NCI-H526 (cell line): ENCODE data around the gene PDE12.

ENCODE experiments used
- DNase-seq, 2 experiments: peaks; one replicate each; lab custom pipeline; 2025; lab: John Stamatoyannopoulos, UW

The PDE12 gene, protein sequence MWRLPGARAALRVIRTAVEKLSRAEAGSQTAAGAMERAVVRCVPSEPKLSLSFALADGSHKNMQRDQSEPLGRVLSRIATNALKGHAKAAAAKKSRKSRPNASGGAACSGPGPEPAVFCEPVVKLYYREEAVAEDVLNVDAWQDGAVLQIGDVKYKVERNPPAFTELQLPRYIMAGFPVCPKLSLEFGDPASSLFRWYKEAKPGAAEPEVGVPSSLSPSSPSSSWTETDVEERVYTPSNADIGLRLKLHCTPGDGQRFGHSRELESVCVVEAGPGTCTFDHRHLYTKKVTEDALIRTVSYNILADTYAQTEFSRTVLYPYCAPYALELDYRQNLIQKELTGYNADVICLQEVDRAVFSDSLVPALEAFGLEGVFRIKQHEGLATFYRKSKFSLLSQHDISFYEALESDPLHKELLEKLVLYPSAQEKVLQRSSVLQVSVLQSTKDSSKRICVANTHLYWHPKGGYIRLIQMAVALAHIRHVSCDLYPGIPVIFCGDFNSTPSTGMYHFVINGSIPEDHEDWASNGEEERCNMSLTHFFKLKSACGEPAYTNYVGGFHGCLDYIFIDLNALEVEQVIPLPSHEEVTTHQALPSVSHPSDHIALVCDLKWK

GRCh38 chr3:57555738-57556458 lies at the start of gene PDE12:
Gene PDE12, plus strand, starts transcription at chr3:57556274. Its CDS starts 106 bp downstream, at chr3:57556380.
- DNase-seq, result peak; percentile 74 to 87

DNA sequence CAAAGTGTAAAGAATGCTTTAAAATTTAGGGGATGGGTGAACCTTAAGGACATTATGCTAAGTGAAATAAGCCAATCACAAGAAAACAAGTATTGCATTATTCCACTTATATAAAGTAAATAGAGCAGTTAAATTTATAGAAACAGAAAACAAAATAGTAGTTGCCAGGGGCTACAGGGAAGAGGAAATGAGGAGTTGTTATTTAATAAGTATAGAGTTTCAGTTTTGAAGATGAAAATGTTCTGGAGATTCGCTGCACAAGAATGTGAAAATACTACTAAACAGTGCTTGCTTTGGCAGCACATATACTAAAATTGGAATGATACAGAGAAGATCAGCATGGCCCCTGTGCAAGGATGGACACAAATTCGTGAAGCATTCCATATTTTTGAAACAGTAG lies 43.9 kb upstream of the PDE12 start:
- no peak for DNase-seq

DNA sequence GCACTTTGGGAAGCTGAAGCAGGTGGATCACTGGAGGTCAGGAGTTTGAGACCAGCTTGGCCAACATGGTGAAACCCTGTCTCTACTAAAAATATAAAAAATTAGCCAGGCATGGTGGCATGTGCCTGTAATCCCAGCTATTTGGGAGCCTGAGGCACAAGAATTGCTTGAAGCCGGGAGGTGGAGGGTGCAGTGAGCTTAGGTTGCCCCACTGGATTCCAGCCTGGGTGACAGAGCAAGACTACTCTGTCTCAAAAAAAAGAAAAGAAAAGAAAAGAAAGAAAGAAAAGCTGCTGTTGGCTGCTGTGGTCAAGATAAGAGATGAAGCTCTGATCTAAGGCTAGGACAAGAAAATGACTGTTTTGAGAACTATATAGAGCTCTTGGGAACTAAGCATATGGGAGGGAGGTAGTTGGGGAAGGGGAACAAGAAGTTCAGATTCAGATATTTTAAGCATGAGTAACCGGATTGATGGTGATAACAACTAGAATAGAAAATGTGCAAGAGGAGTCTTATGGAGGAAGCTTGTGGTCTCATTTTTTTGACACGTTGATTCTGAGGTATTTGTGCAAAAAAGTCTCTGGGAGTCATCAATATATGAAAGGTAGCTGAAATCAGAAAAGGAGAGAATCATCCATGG lies 37.7 kb upstream of the PDE12 start:
- DNase-seq, result no peak

DNA sequence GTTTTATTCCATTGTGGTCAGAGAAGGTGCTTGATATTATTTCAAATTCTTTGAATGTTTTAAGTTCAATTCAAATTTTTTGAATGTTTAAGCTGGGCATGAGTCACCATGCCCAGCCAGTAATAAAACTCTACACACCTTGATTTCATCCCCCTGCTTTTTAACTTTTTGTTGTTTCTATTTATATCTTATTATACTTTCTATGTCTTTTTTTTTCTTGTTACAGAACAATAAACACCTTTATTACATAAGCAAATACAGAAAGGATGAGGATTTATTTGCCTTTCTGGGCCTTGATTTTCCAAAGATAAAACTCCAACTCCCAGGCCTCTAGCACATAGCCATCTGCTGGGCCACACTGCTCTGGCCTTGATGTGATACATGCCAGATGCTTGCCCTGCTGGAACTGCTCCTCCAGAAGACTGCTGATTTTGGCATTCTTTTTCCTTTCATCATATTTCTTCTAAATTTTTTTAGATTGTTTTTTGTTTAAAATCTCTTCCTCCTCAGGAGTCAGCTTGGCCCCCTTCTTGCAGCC lies 25.9 kb upstream of the PDE12 start:
- no peak for DNase-seq

DNA sequence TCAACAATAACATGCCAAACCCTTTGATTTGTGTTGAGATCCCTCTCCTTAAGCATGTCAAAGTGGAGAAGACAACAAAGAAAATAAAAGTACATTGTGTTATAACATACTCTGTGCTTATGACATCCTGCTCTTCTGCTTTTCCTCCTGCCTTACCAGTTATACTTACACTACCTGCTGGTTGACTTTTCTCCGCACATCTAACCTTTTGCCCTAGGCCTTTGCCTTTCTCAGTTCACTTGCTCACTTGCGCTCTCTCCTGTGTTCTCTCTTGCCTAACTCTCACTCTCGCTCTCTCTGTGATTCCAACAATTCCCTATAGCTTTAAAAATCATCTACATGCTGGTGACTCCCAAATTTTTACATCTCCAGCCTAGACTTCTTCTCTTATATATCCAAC lies 17.6 kb upstream of the PDE12 start:
- no peak for DNase-seq

DNA sequence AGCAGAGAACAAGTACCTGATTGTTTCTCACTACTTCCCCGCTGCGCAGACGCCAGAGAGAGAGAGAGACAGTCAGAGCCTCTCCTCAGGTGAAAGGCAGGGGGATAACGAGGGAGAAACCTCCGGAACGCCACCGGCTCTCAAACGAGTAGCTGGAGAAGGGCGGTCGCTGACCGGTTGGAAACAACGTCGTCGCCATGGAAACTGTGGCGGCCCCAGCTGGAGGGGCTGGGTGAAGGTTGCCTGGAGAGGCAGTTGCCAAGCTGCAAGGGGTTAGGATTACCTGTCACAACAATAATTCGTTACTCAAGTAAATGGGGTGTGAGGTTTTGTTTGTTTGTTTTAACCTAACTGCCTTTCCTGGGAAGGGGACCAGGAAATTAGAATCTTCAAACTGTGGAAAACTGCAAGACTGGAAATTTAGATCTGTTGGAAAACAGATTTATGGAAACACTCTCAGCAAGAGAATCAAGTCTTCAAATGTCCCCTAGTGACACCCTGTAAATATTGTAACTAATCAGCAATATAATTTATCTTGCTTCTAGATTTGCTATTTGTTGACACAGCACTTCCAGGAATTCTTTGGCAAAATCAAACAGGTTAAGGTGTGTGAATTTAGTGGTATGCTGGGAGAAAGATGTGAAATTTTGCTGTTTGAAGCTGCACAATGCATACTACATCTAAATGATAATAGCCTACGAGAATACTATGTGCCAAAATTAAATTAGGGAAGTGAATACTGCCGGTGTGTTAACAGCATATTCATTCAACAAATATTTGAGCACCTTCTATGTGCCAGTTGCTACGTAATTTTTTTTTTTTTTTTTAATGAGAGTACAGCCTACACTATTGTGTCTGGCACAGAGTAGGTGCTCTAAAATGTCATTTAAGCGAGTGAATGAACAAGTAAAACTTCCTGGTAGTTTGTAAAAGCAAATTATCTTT lies 11.6 kb upstream of the PDE12 start, which contains the start of gene DNAH12:
TSS of gene DNAH12 (minus strand) at position 164 of the 945 bp plus-strand sequence. CDS start 1,474 bp downstream, outside the sequence.
- DNase-seq, result peak; percentile 77 to 81

DNA sequence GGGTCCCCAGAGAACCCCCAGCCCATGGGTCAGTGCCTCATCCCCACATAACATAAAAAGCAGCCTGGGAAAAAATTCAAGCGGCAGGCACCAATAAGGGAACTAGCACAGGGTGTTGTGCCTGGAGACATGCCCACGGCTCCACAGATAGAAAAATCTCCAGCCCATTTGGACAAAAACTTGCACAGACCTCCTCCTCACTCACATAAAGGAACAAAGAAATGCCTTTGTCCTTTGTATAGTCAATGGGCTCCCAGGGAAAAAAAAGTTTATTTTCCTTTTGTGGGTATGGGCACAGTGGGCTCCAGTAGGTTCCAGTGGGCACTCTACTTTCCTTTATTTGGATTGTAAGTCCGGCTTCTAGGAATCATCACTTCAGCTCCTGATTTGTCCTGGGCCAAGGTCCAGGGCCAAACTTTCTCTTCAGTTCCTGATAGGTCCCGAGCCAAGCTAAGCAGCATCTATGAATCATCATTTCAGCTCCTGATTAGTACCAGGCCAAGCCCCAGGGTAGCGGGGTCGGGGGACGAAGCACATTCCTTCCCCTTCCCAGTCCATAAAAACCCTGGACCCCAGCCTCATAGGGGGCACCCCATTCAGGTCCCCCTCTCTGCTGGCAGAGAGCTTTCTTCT lies 10.3 kb upstream of the PDE12 start:
- no peak for DNase-seq

- DNase-seq, result no peak
Observed at GRCh38 chr3:57546616-57547015, 9.5 kb upstream of the PDE12 start.

DNA sequence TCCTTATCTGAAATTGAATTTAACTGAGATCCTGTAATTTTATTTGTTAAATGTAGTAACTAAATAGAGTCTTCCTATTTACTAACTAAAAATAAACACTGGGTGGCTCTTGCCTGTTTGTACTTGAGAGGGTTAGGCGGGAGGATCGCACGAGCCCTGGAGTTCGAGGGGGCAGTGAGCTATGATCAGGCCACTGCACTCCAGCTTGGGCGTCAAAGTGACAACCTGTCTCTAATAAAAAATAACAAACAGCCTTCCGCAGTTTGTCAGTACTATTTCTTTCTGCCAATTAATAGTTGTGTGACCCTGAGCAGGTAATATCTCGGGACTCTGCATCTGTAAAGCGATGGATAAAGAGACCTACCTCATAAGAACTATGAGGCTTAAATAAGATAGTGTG lies 768 bp upstream of the PDE12 start:
- no peak for DNase-seq

- peak in 1 of 2 experiments; percentile 37 for DNase-seq
Observed at GRCh38 chr3:57556459-57557084, 498 bp downstream of the PDE12 start.

- peak; percentile 8 to 48 for DNase-seq
Observed at GRCh38 chr3:57557085-57557537, 1.0 kb downstream of the PDE12 start.

- no peak for DNase-seq
Observed at GRCh38 chr3:57559526-57559925, 3.5 kb downstream of the PDE12 start.

- no peak for DNase-seq
Observed at GRCh38 chr3:57569859-57570450, 13.9 kb downstream of the PDE12 start.

DNA sequence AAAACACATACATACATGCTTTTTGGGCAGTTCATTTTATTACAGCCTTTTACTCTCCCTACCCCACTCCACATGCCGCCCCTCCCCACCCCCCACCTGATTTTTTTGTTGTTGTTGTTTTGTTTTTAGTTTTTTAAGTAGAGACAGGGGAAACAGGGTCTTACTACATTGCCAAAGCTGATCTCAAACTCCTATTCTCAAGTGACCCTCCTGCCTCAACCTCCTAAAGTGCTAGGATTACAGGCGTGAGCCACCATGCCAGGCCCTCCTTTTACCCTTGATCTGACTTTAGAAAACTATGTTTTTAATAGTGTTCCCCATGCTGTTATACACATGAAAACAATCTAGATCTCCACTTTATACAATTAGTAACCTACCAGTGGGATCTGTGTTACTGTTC lies 14.8 kb downstream of the PDE12 start:
- DNase-seq, result no peak

- DNase-seq, result no peak
Observed at GRCh38 chr3:57572096-57572495, 16.0 kb downstream of the PDE12 start.

GRCh38 chr3:57575966-57576626 lies 20.0 kb downstream of the PDE12 start:
- no peak for DNase-seq

GRCh38 chr3:57577801-57578200 lies 21.7 kb downstream of the PDE12 start:
- DNase-seq, result no peak

DNA sequence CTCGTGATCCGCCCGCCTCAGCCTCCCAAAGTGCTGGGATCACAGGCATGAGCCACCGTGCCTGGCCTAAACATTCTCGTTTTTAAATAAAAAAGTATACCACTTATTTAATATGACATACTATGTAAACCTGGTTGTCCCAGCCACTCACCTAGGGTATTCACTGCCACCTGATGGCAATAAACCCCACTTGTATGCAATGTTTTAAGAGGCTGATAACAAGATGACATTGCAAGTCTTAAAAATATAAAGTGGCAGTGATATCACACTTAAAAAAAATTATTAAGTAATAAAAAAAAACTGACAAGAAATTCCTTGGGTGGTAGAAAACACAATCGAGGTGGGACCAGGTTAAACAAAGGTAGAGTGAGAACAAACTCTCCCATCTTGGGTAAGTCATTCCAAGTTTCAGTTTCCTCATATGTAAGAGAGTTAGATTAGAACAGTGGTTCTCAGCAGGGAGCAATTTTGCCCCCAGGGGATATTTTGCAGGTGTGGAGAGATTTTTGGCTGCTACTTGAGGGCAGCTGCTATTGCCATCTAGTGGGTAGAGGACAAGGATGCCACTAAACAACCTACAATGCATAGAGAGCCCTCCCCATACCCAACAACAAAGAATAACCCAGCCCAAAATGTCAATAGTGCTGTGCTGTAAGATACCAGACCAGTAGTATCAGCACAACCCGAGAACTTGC lies 26.5 kb downstream of the PDE12 start:
- DNase-seq, result peak in 1 of 2 experiments; percentile 9
